T-cell (primary cell): Measurements from ENCODE around the gene MYRIP. TPM values are rescaled to one million over a fixed set of nuclear protein-coding genes. Genes with fewer than 3 reads are reported as not detected.
"Not testable (repeated sequence)": the region's sequence is repeated elsewhere in the genome, so short reads cannot be mapped to it uniquely, and the experiment has no call there.

ENCODE experiments used
- ATAC-seq, 4 experiments: fragments of 200-7000 bp in 3 of 4; fragments of 150-1000 bp in 1 of 4; cut with Tn5 transposase; replicated peaks in 1 of 4; 1 replicate in 3 of 4; 2 replicates in 1 of 4; pipeline ENCODE4 v1.10.0; 2021; ENCODE audit warnings: moderate library complexity in 3 of 4, mild to moderate bottlenecking in 2 of 4, moderate number of reproducible peaks in 1 of 4
- CTCF ChIA-PET, 2 donors: fragments of 300-600 bp; sonication (Branson Sonifier 250); formaldehyde crosslinking; loops; one replicate each; lab custom pipeline; 2022; ENCODE audit warnings: antibody characterized with exemption in 2 of 2; lab: Charles Lee
- POLR2A ChIA-PET, 2 donors: fragments of 300-600 bp; sonication (Branson Sonifier 250); formaldehyde crosslinking; loops; one replicate each; lab custom pipeline; 2022; ENCODE audit warnings: antibody characterized with exemption in 2 of 2; lab: Charles Lee
- DNase-seq, 35 experiments: peaks; one replicate each; pipeline versions ENCODE4 v3.0.0 to v3.0.0-alpha.2; 2013 to 2023
- H3K27ac ChIP-seq: one replicate; pipeline ENCODE4 v1.5.1; 2013; ENCODE audit warnings: low read length
- H3K27me3 ChIP-seq, 2 experiments: replicated peaks in 1 of 2; 1 replicate in 1 of 2; 2 replicates in 1 of 2; pipeline versions ENCODE4 v1.6.1 to v1.7.0; 2013; ENCODE audit warnings: low read length in 1 of 2, mixed read lengths in 1 of 2; ENCODE audit not compliant: control insufficient read depth in 2 of 2, insufficient read depth in 2 of 2; ENCODE audit errors: extremely low read depth in 1 of 2
- H3K36me3 ChIP-seq, 2 donors: 1 replicate in 1 of 2; 2 replicates in 1 of 2; pipeline versions ENCODE4 v1.6.1 to v1.7.0; 2013; ENCODE audit warnings: low read length in 1 of 2; ENCODE audit not compliant: control insufficient read depth in 2 of 2, insufficient read depth in 1 of 2; ENCODE audit errors: extremely low read depth in 1 of 2
- H3K4me1 ChIP-seq, 2 experiments: 1 replicate in 1 of 2; 2 replicates in 1 of 2; pipeline versions ENCODE4 v1.6.1 to v1.7.0; 2013; ENCODE audit warnings: low read length in 2 of 2, mixed read lengths in 1 of 2; ENCODE audit not compliant: insufficient read depth in 2 of 2, control insufficient read depth in 1 of 2; ENCODE audit errors: extremely low read depth in 1 of 2
- H3K4me3 ChIP-seq, 2 donors: 1 replicate in 1 of 2; 2 replicates in 1 of 2; pipeline versions ENCODE4 v1.5.1 to v1.7.0; 2013; ENCODE audit warnings: mild to moderate bottlenecking in 2 of 2, low read length in 1 of 2, moderate library complexity in 1 of 2; ENCODE audit not compliant: control insufficient read depth in 1 of 2; ENCODE audit errors: extremely low read depth in 1 of 2
- H3K9me3 ChIP-seq: 2 replicates; pipeline ENCODE4 v1.7.0; 2013
- H3K27ac Mint-ChIP-seq, 2 donors: one replicate each; pipeline ENCODE4 v1.8.0; 2020 to 2021; ENCODE audit warnings: mild to moderate bottlenecking in 2 of 2, mixed read lengths in 2 of 2
- H3K27me3 Mint-ChIP-seq, 2 donors: one replicate each; pipeline ENCODE4 v1.8.0; 2021 to 2022; ENCODE audit warnings: mixed read lengths in 2 of 2
- H3K36me3 Mint-ChIP-seq: one replicate; pipeline ENCODE4 v1.8.0; 2021; ENCODE audit warnings: mixed read lengths
- H3K4me1 Mint-ChIP-seq, 3 donors: one replicate each; pipeline ENCODE4 v1.8.0; 2020 to 2022; ENCODE audit warnings: mixed read lengths in 3 of 3, mild to moderate bottlenecking in 1 of 3
- H3K4me3 Mint-ChIP-seq, 3 donors: one replicate each; pipeline ENCODE4 v1.8.0; 2020 to 2022; ENCODE audit warnings: mild to moderate bottlenecking in 3 of 3, mixed read lengths in 3 of 3, moderate library complexity in 3 of 3
- H3K9me3 Mint-ChIP-seq, 3 donors: one replicate each; pipeline ENCODE4 v1.8.0; 2020 to 2022; ENCODE audit warnings: mixed read lengths in 3 of 3
- whole genome bisulfite sequencing: methylation state at CpG from one replicate; pipeline ENCODE4 v1.1.5; 2013; ENCODE audit warnings: missing lambda C conversion rate; ENCODE audit not compliant: insufficient coverage; 5-methylcytosine and 5-hydroxymethylcytosine counted together
- total RNA-seq, 35 experiments: library from RNA in 6 of 35; stranded (reverse) in 6 of 35; fragments of 120-200 nt in 1 of 35; gene quantifications; one replicate each; pipeline versions ENCODE4 v1.2.1 to v1.2.4 and lab custom pipeline; 2013 to 2026

Gene MYRIP
- total RNA-seq, 5 donors from 2014 or later (not counting 1 experiment from before 2014, with no cell fraction given): not detected

DNA sequence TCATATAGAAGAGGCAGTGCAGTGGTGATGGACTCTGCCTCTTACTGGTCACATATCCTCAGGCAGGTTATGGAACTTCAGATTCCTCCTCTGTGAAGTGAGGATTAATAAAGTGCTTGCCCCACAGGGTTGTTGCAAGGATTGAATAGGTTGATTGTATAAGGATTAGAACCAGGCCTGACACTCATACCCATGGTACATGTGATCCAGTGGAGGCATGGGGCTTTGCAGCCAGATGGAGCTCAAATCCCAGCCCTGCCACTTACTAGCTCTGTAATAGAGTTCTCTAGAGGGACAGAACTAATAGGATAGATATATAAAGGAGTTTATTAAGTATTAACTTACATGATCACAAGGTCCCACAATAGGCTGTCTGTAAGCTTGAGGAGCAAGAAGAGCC, 315.5 kb downstream of the MYRIP start:
- no peaks in the 10 kb centered on the region for H3K4me1 Mint-ChIP-seq
- ChIA-PET POLR2A (no interaction called here), CTCF (no interaction called here)
- no peaks in the 10 kb centered on the region for H3K9me3 Mint-ChIP-seq
- no peak overlapping the region for H3K4me3 Mint-ChIP-seq
- Histone ChIP-seq H3K9me3 (no peaks in the 10 kb centered on the region), H3K4me3 (no peak overlapping the region), H3K27ac (no peak overlapping the region), H3K4me1 (no peaks in the 10 kb centered on the region), H3K27me3 (no peaks in the 10 kb centered on the region), H3K36me3 (no peaks in the 10 kb centered on the region)
- no peak overlapping the region for H3K27ac Mint-ChIP-seq
- ATAC-seq (no peak), DNase-seq (no peak)
- peaks cover 1 to 4% of the 10 kb centered on the region in 2 donors for H3K27me3 Mint-ChIP-seq
- no peaks in the 10 kb centered on the region for H3K36me3 Mint-ChIP-seq

DNA sequence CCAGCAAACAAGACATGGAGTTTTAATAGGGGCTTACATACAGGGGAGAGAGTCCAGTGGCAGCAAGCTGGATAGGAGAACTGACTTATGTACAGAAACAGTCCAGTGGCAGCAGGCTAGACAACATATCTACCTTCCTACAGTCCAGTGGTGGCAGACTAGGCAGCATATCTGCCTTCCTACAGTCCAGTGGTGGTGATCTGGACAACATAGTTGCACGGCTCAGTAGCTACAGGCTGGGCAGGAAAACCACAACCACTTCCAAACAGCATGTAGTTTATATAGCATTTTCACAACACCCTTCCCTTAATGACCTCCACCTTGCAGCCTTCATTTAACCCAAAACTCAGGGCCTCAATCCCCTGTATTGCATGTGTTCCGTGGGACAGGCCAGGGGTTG, 318.8 kb downstream of the MYRIP start:
- POLR2A ChIA-PET: no interaction called here
- Histone ChIP-seq H3K4me1 (no peaks in the 10 kb centered on the region), H3K36me3 (no peaks in the 10 kb centered on the region), H3K4me3 (no peak overlapping the region), H3K27ac (no peak overlapping the region), H3K9me3 (no peaks in the 10 kb centered on the region), H3K27me3 (peaks cover 0 to 3% of the 10 kb centered on the region in 2 experiments)
- Mint-ChIP-seq H3K4me3 (no peak overlapping the region), H3K9me3 (peaks cover 0 to 1% (median 0%) of the 10 kb centered on the region in 3 donors), H3K4me1 (no peaks in the 10 kb centered on the region), H3K36me3 (no peaks in the 10 kb centered on the region), H3K27me3 (peaks cover 4 to 5% of the 10 kb centered on the region in 2 donors), H3K27ac (no peak overlapping the region)
- no peak for DNase-seq
- no peak for ATAC-seq
- CTCF ChIA-PET: no interaction called here
- no CpG with 5 or more reads among the region's 2 CpGs for WGBS

DNA sequence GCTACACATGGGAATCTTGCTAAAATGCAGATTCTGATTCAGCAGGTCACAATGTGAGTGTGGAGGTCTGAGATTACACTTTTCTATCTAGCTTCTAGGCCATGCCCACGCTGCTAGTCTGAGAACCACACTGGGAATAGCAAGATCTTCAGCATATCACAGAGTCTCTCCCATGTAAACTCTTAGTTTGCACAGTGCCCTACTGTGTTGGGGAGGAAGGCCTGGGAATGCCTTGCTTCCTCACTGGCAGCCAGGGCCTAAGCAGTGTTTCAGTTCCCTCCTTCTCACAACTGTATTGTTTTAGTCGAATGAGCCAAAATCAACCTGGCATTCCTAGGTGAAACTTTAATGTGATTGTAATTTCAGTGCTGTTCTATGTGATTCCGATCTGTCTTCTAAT, 320.1 kb downstream of the MYRIP start:
- POLR2A ChIA-PET: no interaction called here
- H3K4me1 ChIP-seq: no peaks in the 10 kb centered on the region
- no peak overlapping the region for H3K4me3 Mint-ChIP-seq
- no peaks in the 10 kb centered on the region for H3K36me3 Mint-ChIP-seq
- no peaks in the 10 kb centered on the region for H3K4me1 Mint-ChIP-seq
- DNase-seq (no peak), ATAC-seq (no peak)
- H3K27me3 ChIP-seq: peaks cover 0 to 3% of the 10 kb centered on the region in 2 experiments
- CTCF ChIA-PET: no interaction called here
- H3K9me3 Mint-ChIP-seq: peaks cover 0 to 5% (median 1%) of the 10 kb centered on the region in 3 donors
- no peak overlapping the region for H3K27ac ChIP-seq
- no CpG with 5 or more reads among the region's 3 CpGs for WGBS
- H3K4me3 ChIP-seq: no peak overlapping the region
- peaks cover 8% of the 10 kb centered on the region in 2 donors for H3K27me3 Mint-ChIP-seq
- no peaks in the 10 kb centered on the region for H3K36me3 ChIP-seq
- H3K9me3 ChIP-seq: no peaks in the 10 kb centered on the region
- H3K27ac Mint-ChIP-seq: no peak overlapping the region

DNA sequence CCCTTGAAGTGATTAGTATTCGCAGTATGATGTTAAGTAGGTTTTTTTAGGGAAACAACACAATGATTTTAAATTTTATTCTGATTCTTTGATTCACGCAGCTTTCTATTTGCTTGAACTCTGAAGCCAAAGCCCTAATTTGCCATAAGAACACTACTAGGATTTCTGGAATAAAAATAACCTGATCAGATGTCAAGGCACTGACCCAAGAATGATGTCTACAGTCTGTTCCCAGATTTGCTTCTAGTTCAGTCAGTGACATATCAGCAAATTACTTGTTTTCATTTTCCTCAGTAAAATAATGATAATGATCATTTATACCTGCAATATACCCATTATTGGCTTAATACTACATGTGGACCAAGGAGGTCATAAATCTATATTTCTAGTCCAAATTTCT, 320.6 kb downstream of the MYRIP start:
- Mint-ChIP-seq H3K36me3 (no peaks in the 10 kb centered on the region), H3K27me3 (peaks cover 8% of the 10 kb centered on the region in 2 donors), H3K4me1 (no peaks in the 10 kb centered on the region), H3K9me3 (peaks cover 1 to 5% (median 3%) of the 10 kb centered on the region in 3 donors), H3K27ac (no peak overlapping the region), H3K4me3 (no peak overlapping the region)
- ChIA-PET CTCF (no interaction called here), POLR2A (no interaction called here)
- no peaks in the 10 kb centered on the region for H3K9me3 ChIP-seq
- ATAC-seq (no peak), DNase-seq (no peak)
- H3K27ac ChIP-seq: no peak overlapping the region
- peaks cover 0 to 3% of the 10 kb centered on the region in 2 experiments for H3K27me3 ChIP-seq
- no peak overlapping the region for H3K4me3 ChIP-seq
- WGBS: 86% methylated on average over 1 of the region's 2 CpGs
- H3K4me1 ChIP-seq: no peaks in the 10 kb centered on the region
- no peaks in the 10 kb centered on the region for H3K36me3 ChIP-seq

DNA sequence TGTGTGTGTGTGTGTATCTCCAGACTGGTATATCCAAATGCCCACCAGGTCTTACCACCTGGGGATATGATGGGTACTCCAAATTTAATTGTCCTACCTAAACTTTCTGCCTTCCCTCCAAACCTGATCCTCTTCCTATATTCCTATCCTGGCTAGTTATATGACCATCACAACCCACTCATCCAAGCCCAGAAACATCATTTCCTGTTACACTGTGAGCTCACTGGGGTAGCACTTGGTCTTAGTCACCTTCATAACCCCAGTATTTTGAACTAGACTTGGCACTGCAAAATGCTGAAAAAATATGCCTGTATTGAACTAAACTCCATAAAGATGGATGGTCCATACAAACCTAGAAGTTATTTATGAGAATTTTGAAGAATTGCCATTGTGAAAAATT, 321.3 kb downstream of the MYRIP start:
- peaks cover 0 to 3% of the 10 kb centered on the region in 2 experiments for H3K27me3 ChIP-seq
- ChIA-PET POLR2A (interaction anchor here in 1 of 2 donors (0.5 kb wide), 1 partner anchor 553 kb away, joined by 3 read pairs; no protein-coding TSS in a partner anchor), CTCF (no interaction called here)
- Mint-ChIP-seq H3K27me3 (peaks cover 8% of the 10 kb centered on the region in 2 donors), H3K36me3 (no peaks in the 10 kb centered on the region), H3K4me1 (no peaks in the 10 kb centered on the region), H3K27ac (no peak overlapping the region), H3K9me3 (peaks cover 1 to 6% (median 5%) of the 10 kb centered on the region in 3 donors), H3K4me3 (no peak overlapping the region)
- no peaks in the 10 kb centered on the region for H3K36me3 ChIP-seq
- DNase-seq (no peak), ATAC-seq (no peak)
- no peaks in the 10 kb centered on the region for H3K9me3 ChIP-seq
- no peak overlapping the region for H3K27ac ChIP-seq
- no peaks in the 10 kb centered on the region for H3K4me1 ChIP-seq
- no peak overlapping the region for H3K4me3 ChIP-seq

DNA sequence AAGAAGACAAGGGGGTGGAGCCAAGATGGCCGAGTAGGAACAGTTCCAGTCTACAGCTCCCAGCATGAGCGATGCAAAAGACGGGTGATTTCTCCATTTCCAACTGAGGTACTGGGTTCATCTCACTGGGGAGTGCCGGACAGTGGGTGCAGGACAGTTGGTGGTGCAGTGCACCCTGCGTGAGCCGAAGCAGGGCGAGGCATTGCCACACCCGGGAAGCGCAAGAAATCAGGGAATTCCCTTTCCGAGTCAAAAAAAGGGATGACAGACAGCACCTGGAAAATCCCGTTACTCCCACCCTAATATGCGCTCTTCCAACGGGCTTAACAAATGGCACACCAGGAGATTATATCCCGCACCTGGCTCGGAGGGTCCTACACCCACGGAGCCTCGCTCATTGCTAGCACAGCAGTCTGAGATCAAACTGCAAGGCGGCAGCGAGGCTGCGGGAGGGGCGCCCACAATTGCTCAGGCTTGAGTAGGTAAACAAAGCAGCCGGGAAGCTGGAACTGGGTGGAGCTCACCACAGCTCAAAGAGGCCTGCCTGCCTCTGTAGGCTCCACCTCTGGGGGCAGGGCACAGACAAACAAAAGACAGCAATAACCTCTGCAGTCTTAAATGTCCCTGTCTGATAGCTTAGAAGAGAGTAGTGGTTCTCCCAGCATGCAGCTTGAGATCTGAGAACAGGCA, 324.6 kb downstream of the MYRIP start:
- 86% methylated on average over 13 of the region's 22 CpGs for WGBS
- H3K27me3 Mint-ChIP-seq, CTCF ChIA-PET, DNase-seq, H3K9me3 ChIP-seq, POLR2A ChIA-PET, H3K9me3 Mint-ChIP-seq, H3K36me3 ChIP-seq, H3K27ac Mint-ChIP-seq, H3K4me1 Mint-ChIP-seq, H3K27me3 ChIP-seq, H3K4me1 ChIP-seq, H3K4me3 Mint-ChIP-seq, H3K27ac ChIP-seq, H3K4me3 ChIP-seq, ATAC-seq, H3K36me3 Mint-ChIP-seq: not testable (repeated sequence)
